Liver (tissue), 5 donors: ENCODE results near the gene MCM7. TPM values are rescaled to one million over a fixed set of nuclear protein-coding genes. Genes with fewer than 3 reads are reported as not detected.

Source experiments
- polyA plus RNA-seq, 2 donors: library from polyadenylated mRNA; stranded (reverse) in 1 of 2; unstranded in 1 of 2; fragments of 200-250 nt in 1 of 2; fragments of >200 nt in 1 of 2; fragmentation: Nextera tagmentation in 1 of 2; extraction: Ambion mirVana in 1 of 2; gene quantifications; one replicate each; pipeline versions ENCODE4 v1.2.1 to v1.2.3, GENCODE V29; 2013 to 2015
- small RNA-seq: library from RNA; depleted of rRNA; stranded (forward); fragments of <200 nt; gene quantifications from one replicate; pipeline ENCODE3, GENCODE V24; 2014
- total RNA-seq, 2 donors: library from RNA; depleted of rRNA; stranded (reverse); fragments of >200 nt; gene quantifications; one replicate each; pipeline ENCODE4 v1.2.3, GENCODE V29; 2014
- donor health status: healthy.
- donor health status: healthy.
- donor health status: healthy.

The MCM7 gene
- total and polyA plus RNA-seq, 4 donors, result 12.6 to 143 (median 17.6) TPM

Small RNA genes within 50 kb of the gene (small RNA-seq; reads per million reads assigned to genes)
- gene MIR106B (97.8 reads per million, percentile 98 among the genes with 10 or more reads in this experiment), gene MIR25 (920 reads per million, percentile 99 among the genes with 10 or more reads in this experiment), gene MIR93 (299 reads per million, percentile 98 among the genes with 10 or more reads in this experiment)

Other genes starting within 250 kb of the MCM7 start
- gene OR2AE1, start 224.4 kb downstream of the MCM7 start, total RNA-seq, result under 1 TPM in 1 of 2 donors, not detected in 1; 0.25 TPM
- gene OR2AE1, start 224.4 kb downstream of the MCM7 start, polyA plus RNA-seq, result not detected
- 10 to 100 TPM; 16.2 to 23.0 TPM for gene TRIM4, start 181.9 kb downstream of the MCM7 start, total RNA-seq
- gene TRIM4, start 181.9 kb downstream of the MCM7 start, polyA plus RNA-seq, result 10 to 100 TPM; 11.9 to 13.1 TPM
- gene GJC3, start 171.8 kb downstream of the MCM7 start, total RNA-seq, result under 1 TPM; 0.08 to 0.09 TPM
- 1 to 10 TPM in 1 of 2 donors, under 1 TPM in 1; 0.20 to 1.3 TPM for gene GJC3, start 171.8 kb downstream of the MCM7 start, polyA plus RNA-seq
- 100 to 1,000 TPM in 1 of 2 donors, 10 to 100 TPM in 1; 99.5 to 952 TPM for gene AZGP1, start 125.4 kb downstream of the MCM7 start, total RNA-seq
- gene AZGP1, start 125.4 kb downstream of the MCM7 start, polyA plus RNA-seq, result 1,000 to 10,000 TPM; 1,348 to 2,721 TPM
- 100 to 1,000 TPM in 1 of 2 donors, 10 to 100 TPM in 1; 20.5 to 117 TPM for gene ZKSCAN1, start 85.8 kb downstream of the MCM7 start, total RNA-seq
- 10 to 100 TPM; 11.8 to 39.7 TPM for gene ZKSCAN1, start 85.8 kb downstream of the MCM7 start, polyA plus RNA-seq
- gene ZSCAN21, start 51.6 kb downstream of the MCM7 start, total RNA-seq, result 1 to 10 TPM; 8.5 to 8.6 TPM
- 1 to 10 TPM; 4.6 to 5.3 TPM for gene ZSCAN21, start 51.6 kb downstream of the MCM7 start, polyA plus RNA-seq
- 10 to 100 TPM; 14.0 to 18.2 TPM for gene ZNF3, start 19.7 kb downstream of the MCM7 start, total RNA-seq
- gene ZNF3, start 19.7 kb downstream of the MCM7 start, polyA plus RNA-seq, result 10 to 100 TPM; 10.2 to 10.4 TPM
- gene COPS6, start 12.4 kb downstream of the MCM7 start, total RNA-seq, result 10 to 100 TPM; 28.7 to 30.8 TPM
- gene COPS6, start 12.4 kb downstream of the MCM7 start, polyA plus RNA-seq, result 10 to 100 TPM; 62.7 to 63.2 TPM
- 1 to 10 TPM; 4.6 to 5.5 TPM for gene AP4M1, start 246 bp upstream of the MCM7 start, total RNA-seq
- 1 to 10 TPM; 3.3 to 4.9 TPM for gene AP4M1, start 246 bp upstream of the MCM7 start, polyA plus RNA-seq
- gene TAF6, start 18.0 kb upstream of the MCM7 start, total RNA-seq, result 10 to 100 TPM; 16.1 to 17.9 TPM
- gene TAF6, start 18.0 kb upstream of the MCM7 start, polyA plus RNA-seq, result 10 to 100 TPM in 1 of 2 donors, 1 to 10 TPM in 1; 8.9 to 16.3 TPM
- 10 to 100 TPM in 1 of 2 donors, 1 to 10 TPM in 1; 3.7 to 11.9 TPM for gene CNPY4, start 18.2 kb upstream of the MCM7 start, total RNA-seq
- 1 to 10 TPM; 1.9 to 3.8 TPM for gene CNPY4, start 18.2 kb upstream of the MCM7 start, polyA plus RNA-seq
- 1 to 10 TPM; 1.4 TPM for gene MBLAC1, start 25.6 kb upstream of the MCM7 start, total RNA-seq
- gene MBLAC1, start 25.6 kb upstream of the MCM7 start, polyA plus RNA-seq, result 1 to 10 TPM; 1.0 to 1.3 TPM
- 10 to 100 TPM; 28.4 to 39.8 TPM for gene LAMTOR4, start 47.5 kb upstream of the MCM7 start, total RNA-seq
- 100 to 1,000 TPM in 1 of 2 donors, 10 to 100 TPM in 1; 75.5 to 112 TPM for gene LAMTOR4, start 47.5 kb upstream of the MCM7 start, polyA plus RNA-seq
- 1 to 10 TPM; 3.5 to 6.9 TPM for gene TRAPPC14, start 57.3 kb upstream of the MCM7 start, total RNA-seq
- 1 to 10 TPM; 2.8 to 9.7 TPM for gene TRAPPC14, start 57.3 kb upstream of the MCM7 start, polyA plus RNA-seq
- gene GAL3ST4, start 67.2 kb upstream of the MCM7 start, total RNA-seq, result under 1 TPM; 0.17 to 0.28 TPM
- gene GAL3ST4, start 67.2 kb upstream of the MCM7 start, polyA plus RNA-seq, result under 1 TPM; 0.18 to 0.57 TPM
- under 1 TPM; 0.33 to 0.79 TPM for gene GPC2, start 76.0 kb upstream of the MCM7 start, total RNA-seq
- gene GPC2, start 76.0 kb upstream of the MCM7 start, polyA plus RNA-seq, result under 1 TPM in 1 of 2 donors, not detected in 1; 0.14 TPM
- gene STAG3, start 76.5 kb upstream of the MCM7 start, total RNA-seq, result 1 to 10 TPM in 1 of 2 donors, under 1 TPM in 1; 0.28 to 1.1 TPM
- 1 to 10 TPM; 5.4 to 7.0 TPM for gene STAG3, start 76.5 kb upstream of the MCM7 start, polyA plus RNA-seq
- under 1 TPM; 0.37 to 0.59 TPM for gene PVRIG, start 118.6 kb upstream of the MCM7 start, total RNA-seq
- gene PVRIG, start 118.6 kb upstream of the MCM7 start, polyA plus RNA-seq, result under 1 TPM; 0.58 to 0.81 TPM
- gene SPDYE3, start 206.3 kb upstream of the MCM7 start, total RNA-seq, result not detected
- gene SPDYE3, start 206.3 kb upstream of the MCM7 start, polyA plus RNA-seq, result 1 to 10 TPM in 1 of 2 donors, under 1 TPM in 1; 0.07 to 1.7 TPM